GM19455 (cell line): ENCODE results near the gene ETV3.
A peak's percentile ranks its signal among the peaks of the same experiment; 100 is the strongest.
"Not testable (repeated sequence)": the region's sequence is repeated elsewhere in the genome, so short reads cannot be mapped to it uniquely, and the experiment has no call there.

Experiments
- ATAC-seq: cut with Tn5 transposase; IDR thresholded peaks from one replicate; pipeline ENCODE4 v1.9.1; 2021; ENCODE audit not compliant: unreplicated experiment

ETV3 gene

DNA sequence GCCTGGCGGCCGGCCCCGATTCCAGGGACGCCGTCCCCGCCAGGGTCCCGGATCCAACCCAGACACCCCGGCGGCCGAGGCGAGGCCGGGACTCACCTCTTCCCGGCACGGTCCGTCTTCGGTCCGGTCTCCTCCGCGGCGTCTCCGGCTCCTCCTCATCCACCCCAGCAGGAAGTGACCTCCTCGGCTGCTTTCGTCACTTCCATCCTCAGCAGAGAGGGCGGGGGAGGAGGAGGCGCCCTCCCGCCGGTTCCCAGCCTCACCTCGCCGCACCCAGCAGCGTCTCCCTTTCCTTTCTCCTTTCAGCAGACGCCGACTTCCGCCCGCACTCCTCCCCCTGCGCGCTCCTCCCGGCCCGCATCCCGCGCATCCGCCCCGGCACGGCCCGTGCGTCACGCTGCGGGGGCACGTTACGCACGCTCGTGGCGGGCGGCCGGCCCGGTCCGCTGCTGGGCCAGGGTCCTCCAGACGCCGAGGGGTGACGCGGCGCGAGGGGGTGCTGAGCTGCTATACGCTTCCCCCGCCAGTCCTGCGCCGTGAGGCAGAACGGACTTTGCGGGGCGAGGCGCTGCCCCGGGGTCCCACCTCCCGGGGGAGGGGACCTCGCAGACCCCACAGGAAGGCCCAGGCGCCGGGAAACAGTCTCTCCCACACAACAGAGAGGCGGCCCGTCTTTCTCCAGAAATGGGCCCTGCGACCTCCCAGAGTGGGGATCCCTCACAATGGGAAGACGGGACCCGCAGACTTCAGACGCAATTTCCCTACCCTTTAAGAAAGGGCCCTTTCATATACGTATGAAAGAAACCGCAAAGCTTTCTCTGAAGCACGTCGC lies at the start of gene ETV3:
Gene ETV3, minus strand, starts transcription at position 176 of the 832 bp plus-strand sequence. CDS start 2,043 bp downstream, outside the sequence.
- peak; percentile 86 for ATAC-seq

DNA sequence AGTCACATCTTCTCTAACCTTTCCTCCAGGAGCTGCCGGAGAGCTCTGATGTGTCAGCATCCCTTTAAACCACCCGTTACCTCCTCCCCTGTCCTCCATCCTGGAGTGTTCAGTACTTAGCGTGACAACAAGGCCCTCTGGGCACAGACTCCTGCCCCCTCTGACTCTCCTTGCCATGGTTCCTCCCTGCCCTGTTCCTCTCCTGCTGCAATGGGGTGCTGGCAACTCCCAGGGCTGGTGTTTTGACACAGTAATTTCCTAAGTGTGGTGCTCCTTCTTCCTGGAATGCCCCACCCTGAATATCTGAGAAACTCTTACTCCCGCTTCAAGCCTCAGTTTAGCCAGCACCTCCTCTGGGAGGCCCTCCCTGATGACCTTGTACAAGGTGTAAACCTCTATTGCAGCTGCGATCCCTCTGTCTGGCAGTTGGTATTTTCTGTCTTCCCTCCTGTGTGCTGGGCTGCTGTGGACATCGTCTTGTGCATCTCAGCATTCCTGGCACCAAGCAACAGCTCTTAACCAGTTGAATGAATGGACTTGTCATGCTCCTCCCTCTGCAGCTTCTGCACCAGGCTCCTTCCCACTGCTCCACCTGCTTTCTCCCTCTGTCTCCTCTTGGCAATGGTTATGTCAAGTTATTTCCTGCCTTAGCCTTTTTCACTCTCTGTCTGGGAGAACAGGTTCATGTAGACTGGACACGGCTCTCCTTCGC lies 48.2 kb upstream of the ETV3 start:
- ATAC-seq: no peak

DNA sequence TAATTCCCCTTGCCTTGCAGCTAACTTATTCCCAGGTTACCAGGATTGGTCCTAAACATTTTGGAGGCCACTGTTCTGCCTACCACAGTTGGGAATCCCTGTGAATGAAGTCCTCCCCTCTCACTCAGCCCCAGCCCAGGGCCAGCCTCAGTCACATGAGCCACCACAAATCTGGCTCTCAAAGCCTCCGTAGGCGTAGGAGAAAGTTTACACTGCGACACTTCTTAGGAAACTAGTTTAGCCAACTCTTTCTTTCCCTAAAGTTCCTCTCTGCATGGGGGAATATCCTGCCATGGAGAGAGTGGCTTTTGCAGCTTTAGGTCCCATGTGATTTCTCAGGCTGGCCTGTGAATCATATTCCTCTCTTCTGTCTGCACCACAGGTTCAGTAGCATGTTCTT lies 45.7 kb upstream of the ETV3 start:
- no peak for ATAC-seq

DNA sequence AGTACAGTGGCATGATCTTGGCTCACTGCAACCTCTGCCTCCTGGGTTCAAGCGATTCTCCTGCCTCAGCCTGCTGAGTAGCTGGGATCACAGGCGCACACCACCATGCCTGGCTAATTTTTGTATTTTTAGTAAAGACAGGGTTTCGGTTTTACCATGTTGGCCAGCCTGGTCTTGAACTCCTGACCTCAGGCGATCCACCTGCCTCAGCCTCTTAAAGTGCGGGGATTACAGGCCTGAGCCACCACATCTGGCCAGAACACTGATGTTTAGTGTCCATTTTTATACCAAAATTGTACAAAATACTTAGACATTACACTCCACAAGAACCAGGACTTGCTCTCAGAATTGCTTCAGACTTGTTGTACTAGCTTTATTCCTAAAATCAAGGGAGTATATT lies 44.2 kb upstream of the ETV3 start:
- not testable (repeated sequence) for ATAC-seq

DNA sequence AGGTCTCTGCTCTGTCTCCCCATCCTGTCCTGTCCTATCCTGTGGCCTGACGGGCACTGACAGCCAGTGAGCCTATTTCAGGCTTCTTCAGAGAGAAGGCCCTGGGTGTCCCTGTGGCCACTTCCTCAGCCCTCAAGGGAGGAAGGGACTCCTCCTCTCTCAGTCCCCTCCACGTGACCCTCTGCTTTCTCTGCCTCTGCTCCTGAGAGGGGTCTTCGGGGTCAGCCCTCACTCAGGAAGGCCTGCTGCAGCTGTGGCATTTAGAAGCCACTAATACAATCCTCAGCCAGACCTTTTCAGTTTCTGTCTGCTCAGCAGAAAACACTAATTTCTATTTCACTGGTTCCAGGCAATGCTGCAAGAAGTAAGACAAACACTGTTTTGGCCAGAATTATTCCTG lies 43.6 kb upstream of the ETV3 start:
- ATAC-seq: peak; percentile 28

DNA sequence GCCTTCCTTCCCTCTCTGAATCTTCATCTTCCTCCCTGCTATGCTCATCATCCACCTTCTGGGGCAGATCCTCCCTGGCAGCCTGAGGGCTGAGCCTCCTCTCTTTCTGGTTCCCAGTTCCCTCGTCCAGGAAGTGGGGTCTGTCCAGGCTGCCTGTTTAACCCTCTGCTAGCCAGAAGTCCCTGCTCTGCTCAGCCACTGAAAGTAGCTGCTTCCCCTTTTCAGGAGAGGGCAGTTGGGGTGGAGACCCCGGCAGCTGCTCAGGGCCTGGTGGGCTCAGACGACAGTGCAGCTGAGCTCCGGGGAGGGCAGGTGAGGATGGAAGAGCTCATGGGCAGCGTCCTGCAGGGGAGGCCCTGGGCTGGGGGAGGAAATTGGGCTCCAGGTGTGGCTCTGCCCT lies 43.1 kb upstream of the ETV3 start:
- ATAC-seq: peak; percentile 44

DNA sequence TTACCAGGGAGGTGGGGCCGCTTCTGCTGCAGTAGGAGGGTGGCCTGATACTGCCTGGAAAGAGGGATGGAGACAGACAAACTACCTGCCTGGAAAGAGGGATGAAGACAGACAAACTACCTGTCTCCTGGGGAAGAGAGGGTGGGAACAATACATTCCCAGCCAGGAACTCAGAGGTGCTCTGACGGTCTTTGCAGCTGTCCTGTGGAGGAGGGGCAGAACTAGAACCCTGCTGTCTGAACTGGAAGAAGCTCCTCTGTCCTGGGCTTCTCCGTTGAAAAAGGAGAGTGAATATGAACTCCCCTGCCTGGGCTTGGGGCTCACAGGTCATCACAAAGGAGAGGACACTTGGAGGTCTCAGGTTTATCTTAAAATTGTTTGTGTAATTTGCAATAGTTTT lies 40.3 kb upstream of the ETV3 start:
- no peak for ATAC-seq

DNA sequence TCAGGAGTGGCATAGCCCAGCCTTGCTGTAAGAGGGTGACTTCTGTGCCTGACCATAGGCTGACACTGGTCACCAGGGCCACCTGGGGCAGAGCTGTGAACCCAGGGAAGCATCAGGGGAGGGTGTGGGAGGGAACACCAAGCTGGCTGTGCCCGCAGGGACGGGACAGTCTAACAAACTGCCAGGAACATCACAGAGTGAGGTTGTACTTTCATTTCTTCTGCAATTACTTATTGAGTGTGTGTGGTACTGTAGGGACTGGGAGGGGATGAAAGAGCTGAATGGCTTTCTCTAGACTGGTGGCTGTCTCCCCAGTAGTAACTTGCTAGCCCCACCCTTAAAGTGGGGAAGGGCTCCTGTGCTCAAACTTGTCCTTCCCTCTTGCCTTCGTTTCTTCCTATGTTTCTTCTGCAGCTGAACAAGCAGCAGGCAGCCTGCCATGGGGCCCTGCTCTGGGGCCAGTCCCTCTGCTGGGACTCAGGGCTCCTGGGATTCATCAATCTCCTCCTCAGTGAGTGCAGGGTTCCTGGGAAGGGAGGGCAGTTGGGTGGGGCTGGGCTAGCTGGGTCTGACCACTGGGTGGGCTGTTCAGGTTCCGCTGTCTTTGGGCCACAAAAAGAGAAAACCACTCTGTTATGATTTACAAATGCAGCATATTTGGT lies 39.7 kb upstream of the ETV3 start:
- ATAC-seq: no peak

DNA sequence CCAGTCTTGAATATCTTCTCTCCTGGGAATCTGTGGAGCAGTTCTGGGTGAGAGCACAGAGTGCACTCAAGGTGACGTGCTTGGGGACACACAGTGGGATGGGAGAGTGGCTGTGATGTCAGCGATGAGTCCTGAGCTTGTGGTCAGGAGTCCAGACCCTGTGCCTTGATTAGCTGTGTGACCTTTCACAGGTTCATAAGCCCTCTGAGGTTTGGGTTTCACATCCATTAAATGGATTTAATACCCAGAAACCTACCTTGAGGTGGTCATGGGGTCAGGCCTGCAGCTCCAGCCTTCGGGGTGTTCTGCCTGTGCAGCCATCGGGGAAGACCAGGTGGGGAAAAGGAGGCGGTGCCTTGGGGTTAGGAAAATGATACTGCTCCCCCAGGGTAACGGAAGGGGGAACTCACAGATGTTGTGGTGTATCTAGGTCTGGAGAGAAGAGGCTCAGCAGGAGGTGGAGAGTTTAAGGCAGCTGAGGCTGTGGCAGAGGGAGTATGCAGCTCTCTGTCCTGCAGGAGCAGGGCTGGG lies 38.5 kb upstream of the ETV3 start:
- ATAC-seq: peak; percentile 45

DNA sequence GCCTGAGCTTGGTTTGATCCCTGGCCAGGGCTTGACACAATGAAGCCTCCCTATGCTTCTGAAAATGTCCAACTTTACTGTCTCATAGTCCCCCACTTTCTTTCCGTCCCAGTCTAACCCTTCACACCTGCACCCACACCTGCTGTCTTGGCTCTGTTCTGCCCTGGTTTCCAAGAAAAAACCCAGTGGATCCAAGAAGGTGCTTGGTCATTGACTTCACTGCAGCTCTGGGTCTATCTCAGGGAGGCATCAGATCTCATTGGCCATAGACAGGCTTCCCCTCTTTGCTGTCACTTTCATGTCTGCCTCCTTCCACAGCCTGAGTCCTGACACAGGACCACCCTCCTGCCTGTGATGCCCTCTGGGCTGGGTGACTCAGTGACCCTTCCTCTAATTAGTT lies 37.8 kb upstream of the ETV3 start:
- no peak for ATAC-seq

DNA sequence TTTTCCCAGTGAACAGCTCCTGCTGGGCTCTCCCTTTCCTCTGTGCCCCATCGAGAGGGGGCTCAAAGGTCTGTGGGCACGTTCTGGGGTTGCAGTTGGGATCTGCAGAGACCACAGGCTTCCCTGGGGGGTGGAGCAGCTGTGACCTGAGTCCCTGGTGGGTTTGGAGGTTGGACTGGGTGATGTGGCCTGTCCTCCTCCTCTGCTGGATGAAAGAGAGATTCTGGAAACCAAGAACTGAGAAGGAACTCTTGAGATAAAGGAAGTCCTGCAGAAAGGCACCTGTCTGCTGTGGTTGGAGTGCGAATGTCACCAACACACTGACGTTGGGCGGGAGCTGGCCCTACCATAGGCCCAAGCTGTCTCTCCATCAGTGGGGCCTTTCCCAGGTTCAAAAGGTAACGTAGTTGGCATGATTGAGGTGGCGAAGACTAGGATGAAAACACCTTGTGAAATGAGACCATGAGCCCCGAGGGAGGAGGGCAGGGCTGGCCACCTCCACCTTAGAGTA lies 35.8 kb upstream of the ETV3 start:
- no peak for ATAC-seq

DNA sequence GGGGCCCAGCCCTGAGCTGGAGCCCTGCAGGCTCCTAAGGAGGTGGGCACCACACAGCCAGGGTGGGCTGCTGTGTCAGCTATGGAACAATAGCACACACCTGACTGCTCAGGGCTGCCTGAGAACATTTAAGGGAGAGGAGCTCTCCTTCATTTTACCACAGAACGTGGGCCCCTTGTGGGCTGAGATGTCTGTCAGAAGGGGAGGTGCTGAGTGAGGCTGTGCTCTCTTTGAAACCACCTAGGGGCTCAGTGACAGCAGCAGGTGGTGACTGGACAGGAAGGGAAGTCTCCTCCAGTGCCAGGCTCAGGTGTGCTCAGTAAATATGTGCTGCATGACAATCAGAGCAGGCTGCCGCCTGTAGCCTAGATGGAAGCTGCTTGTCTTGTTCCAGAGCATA lies 35.0 kb upstream of the ETV3 start:
- ATAC-seq: not testable (repeated sequence)

DNA sequence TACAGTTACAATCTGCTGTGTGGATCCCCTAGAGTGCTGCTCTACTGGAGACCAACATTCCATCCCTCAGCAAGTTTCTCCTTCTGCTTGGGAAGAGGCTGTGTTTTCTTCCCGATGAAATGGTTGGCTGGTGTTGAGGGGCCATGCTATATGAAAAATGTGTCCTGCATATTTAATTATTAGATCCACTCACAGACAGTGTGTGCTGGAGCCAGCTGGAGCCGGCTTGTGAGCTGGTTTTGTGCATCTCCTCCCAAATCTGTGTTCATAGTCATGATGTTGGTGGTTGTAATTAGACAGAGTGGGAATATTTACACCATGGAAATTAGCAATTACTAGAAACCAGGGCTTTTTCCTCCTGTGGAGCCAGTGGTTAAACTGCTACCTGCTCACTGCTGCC lies 34.4 kb upstream of the ETV3 start:
- not testable (repeated sequence) for ATAC-seq

DNA sequence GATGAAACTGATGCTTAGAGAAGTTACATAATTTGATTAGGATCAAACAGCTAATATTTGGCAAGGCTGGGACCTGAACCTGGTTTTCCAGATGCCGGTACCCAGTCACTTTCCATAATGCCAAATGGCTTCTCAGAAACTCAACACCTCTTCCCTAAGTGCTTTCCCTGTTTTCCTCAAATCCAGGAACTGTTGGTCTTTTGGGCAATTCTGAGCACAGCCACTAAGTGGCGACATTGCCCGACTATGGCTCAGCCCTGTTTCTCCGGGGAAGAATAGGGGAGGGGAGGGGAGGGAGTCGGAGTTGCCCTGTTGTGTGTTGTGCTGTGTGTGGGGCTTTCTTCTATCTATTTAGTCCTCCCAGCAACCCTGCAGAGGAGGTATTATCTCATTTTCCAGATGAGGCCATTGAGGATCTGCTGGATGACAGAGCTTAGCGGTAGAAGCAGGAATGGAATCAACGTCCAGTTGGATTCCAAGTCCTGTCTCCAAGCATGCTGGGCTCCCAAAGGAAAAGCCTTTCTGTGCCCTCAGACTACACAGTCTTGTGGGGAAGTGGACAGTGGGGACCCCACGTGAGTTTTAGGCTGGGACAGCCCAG lies 33.8 kb upstream of the ETV3 start:
- ATAC-seq: not testable (repeated sequence)

DNA sequence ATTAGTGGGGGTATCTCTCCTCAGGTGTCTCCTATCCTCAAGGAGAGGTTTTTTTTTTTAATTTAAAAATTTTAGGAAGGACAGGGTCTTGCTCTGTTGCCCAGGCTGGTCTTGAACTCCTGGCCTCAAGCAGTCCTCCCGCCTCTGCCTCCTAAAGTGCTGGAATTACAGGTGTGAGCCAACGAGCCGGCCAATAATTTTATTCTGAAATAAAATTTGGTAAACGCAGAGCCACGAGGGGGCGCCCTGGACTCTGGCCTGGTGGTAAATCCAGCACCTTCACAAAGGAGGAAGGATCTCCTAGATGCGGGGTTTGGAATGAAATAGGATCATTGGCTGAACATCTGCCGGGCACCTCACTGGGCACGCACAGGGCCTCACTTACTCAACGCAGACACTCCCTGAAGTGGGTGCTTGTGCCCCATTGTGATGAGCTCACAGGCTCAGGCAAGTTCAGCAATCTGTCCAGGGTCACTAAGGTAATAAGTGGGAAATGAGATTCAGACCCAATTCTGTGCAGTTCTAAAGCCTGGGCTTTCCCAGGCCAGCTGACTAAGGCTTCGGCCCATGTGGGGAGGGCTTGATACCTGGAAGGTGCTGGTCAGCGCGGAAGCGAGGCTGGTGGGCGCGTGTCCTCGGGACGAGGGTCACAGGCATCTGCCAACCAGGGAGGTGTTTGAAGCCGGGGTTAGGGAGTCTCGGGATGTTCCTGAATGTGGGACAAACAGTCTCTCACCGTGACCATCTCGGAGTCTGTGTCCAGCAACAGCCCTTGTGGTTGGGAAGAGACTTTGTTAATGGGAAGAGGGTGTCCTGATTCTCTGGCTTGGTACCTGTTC lies 32.7 kb upstream of the ETV3 start:
- ATAC-seq: no peak

DNA sequence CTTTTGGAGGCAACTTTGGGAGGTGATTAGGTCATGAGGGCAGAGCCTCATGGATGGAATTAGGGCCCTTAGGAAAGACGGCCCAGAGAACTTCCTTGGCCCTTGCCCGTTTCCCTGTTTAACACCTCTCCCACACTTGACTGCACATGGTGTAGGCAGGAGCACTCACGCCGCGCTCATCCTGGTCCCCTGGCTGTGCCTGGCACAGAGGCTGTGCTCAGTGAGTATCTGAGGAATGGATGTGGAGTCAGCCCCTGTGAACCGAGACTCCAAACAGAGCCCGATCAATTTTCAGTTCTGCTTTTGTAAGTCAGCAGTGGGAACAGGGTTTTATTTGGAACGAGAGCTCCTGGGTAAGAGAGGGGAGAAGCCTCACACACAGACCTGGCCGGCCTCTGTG lies 29.8 kb upstream of the ETV3 start:
- ATAC-seq: no peak

DNA sequence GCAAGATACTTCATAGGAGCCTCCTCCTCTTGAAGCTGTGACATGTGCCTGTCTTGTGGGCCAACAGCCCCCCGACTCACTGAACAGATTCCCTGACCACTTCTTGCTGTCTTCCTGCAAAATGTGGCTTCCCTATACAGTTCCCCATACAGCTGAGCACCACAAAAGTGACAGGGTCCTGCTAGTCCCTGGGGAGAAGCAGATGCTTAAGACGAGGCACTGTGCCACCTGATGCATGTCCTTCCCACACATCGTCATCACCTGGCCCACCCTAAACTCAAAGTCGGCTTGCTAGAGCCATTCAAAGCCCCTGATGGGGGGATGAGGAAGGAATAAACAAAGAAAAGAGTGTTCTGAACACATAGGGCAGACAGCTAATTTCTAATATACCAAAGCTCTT lies 29.2 kb upstream of the ETV3 start:
- no peak for ATAC-seq

DNA sequence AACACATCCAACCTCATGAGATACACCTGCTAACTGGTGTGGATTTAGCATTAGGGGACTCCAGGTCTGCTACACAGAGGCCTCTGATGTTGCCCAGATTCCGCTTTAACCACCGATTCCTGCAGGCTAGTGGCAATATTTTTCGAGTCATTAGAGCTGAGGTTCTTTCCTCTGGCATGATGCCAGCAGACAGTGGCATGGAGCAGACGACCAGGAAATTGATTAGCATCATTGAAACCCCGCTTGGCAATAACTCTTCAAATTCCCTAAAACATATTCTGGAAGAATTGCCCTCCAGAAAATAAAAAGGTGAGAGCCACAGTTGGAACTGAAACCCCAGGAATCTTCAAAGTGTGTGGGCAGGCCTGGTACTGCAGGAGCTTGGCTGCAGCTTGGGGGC lies 28.4 kb upstream of the ETV3 start:
- no peak for ATAC-seq

DNA sequence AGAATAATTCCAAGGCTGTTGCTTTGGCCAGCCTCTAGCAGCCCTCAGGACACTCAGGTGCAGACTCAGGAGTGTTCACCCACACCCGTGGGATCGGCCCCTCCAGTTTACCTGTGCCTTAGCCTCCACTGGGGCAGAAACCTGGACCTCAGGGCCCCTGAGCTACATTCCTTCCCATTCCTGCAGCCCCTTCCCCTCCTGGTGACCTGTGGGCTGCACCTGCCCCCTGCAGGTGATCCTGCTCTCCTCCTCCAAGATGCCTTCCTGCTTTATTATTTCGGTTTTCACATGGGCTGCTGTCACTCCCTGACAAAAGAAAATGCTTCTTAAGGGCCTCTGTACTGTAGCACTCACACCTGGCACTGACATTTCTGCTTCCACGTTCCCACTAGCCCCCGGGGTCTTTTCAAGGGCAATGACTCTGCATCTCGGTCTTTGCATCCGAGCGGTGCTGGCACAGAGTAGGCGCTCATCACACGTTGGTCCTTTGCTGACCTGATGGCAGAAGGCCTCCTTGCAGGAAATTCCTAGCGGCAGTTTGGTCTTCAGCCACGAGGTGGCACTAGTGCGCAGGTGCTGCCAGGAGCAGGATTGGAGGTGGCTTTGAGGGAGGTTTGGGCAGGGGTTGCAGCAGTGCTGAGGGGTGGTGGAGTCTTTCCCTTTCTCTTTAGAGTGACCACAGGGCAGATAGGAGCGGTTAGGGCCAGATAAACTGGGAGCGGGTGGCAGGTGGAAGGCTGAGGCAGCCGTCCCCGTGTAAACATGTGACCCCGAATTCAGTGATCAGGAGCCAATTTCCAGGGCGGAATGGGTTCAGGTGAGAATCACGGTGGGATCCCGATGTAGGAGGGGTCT lies 25.3 kb upstream of the ETV3 start:
- no peak for ATAC-seq
